ENCODE results near the gene KCNJ15.

KCNJ15 gene

GRCh38 chr21:38286739-38287471 lies 30.1 kb downstream of the KCNJ15 start:
- Histone ChIP-seq H3K4me3 (ENCODE audit: low read depth, low read length) (no peak overlapping the region), H2AFZ (ENCODE audit: low read length, unreplicated experiment) (peak overlapping the region; percentile 69), H3K79me2 (ENCODE audit: control insufficient read depth, insufficient read depth, low read length, unreplicated experiment) (no peaks in the 10 kb centered on the region), H3K27me3 (ENCODE audit: insufficient read depth, low read length) (no peaks in the 10 kb centered on the region), H3K4me1 (ENCODE audit: control insufficient read depth, insufficient read depth, low read length, unreplicated experiment) (peaks cover 66% of the 10 kb centered on the region), H3K36me3 (ENCODE audit: insufficient read depth, low read length) (no peaks in the 10 kb centered on the region), H3K27ac (ENCODE audit: low read depth, low read length) (peak overlapping the region; percentile 81)

- Histone ChIP-seq H3K27ac (ENCODE audit: low read depth, low read length) (peak overlapping the region; percentile 81), H3K36me3 (ENCODE audit: insufficient read depth, low read length) (no peaks in the 10 kb centered on the region), H3K79me2 (ENCODE audit: control insufficient read depth, insufficient read depth, low read length, unreplicated experiment) (no peaks in the 10 kb centered on the region), H2AFZ (ENCODE audit: low read length, unreplicated experiment) (peak overlapping the region; percentile 64), H3K4me3 (ENCODE audit: low read depth, low read length) (no peak overlapping the region), H3K27me3 (ENCODE audit: insufficient read depth, low read length) (no peaks in the 10 kb centered on the region), H3K4me1 (ENCODE audit: control insufficient read depth, insufficient read depth, low read length, unreplicated experiment) (peaks cover 67% of the 10 kb centered on the region)
Observed at GRCh38 chr21:38287476-38287875, 30.7 kb downstream of the KCNJ15 start.

GRCh38 chr21:38289705-38290485 lies 33.1 kb downstream of the KCNJ15 start:
- Histone ChIP-seq H3K27ac (ENCODE audit: low read depth, low read length) (peak overlapping the region; percentile 96), H3K4me1 (ENCODE audit: control insufficient read depth, insufficient read depth, low read length, unreplicated experiment) (peaks cover 73% of the 10 kb centered on the region), H3K36me3 (ENCODE audit: insufficient read depth, low read length) (no peaks in the 10 kb centered on the region), H3K4me3 (ENCODE audit: low read depth, low read length) (no peak overlapping the region), H3K79me2 (ENCODE audit: control insufficient read depth, insufficient read depth, low read length, unreplicated experiment) (no peaks in the 10 kb centered on the region), H3K27me3 (ENCODE audit: insufficient read depth, low read length) (no peaks in the 10 kb centered on the region), H2AFZ (ENCODE audit: low read length, unreplicated experiment) (no peak overlapping the region)

- Histone ChIP-seq H3K4me1 (ENCODE audit: control insufficient read depth, insufficient read depth, low read length, unreplicated experiment) (peaks cover 82% of the 10 kb centered on the region), H3K27ac (ENCODE audit: low read depth, low read length) (peak overlapping the region; percentile 96)
Observed at GRCh38 chr21:38290809-38291208, 34.0 kb downstream of the KCNJ15 start.

GRCh38 chr21:38291874-38292273 lies 35.1 kb downstream of the KCNJ15 start:
- no peak overlapping the region for H3K4me3 ChIP-seq (ENCODE audit: low read depth, low read length)
- no peaks in the 10 kb centered on the region for H3K79me2 ChIP-seq (ENCODE audit: control insufficient read depth, insufficient read depth, low read length, unreplicated experiment)
- H3K4me1 ChIP-seq (ENCODE audit: control insufficient read depth, insufficient read depth, low read length, unreplicated experiment) = peaks cover 84% of the 10 kb centered on the region
- no peak overlapping the region for H2AFZ ChIP-seq (ENCODE audit: low read length, unreplicated experiment)
- peak overlapping the region; percentile 96 for H3K27ac ChIP-seq (ENCODE audit: low read depth, low read length)
- no peaks in the 10 kb centered on the region for H3K36me3 ChIP-seq (ENCODE audit: insufficient read depth, low read length)
- H3K27me3 ChIP-seq (ENCODE audit: insufficient read depth, low read length) = no peaks in the 10 kb centered on the region

More at GRCh38 chr21:38290809-38291208, 34.0 kb downstream of the KCNJ15 start:
- no peak overlapping the region for H2AFZ ChIP-seq (ENCODE audit: low read length, unreplicated experiment)
- no peaks in the 10 kb centered on the region for H3K79me2 ChIP-seq (ENCODE audit: control insufficient read depth, insufficient read depth, low read length, unreplicated experiment)
- H3K36me3 ChIP-seq (ENCODE audit: insufficient read depth, low read length) = no peaks in the 10 kb centered on the region
- H3K4me3 ChIP-seq (ENCODE audit: low read depth, low read length) = no peak overlapping the region
- no peaks in the 10 kb centered on the region for H3K27me3 ChIP-seq (ENCODE audit: insufficient read depth, low read length)

- Histone ChIP-seq H3K4me3 (ENCODE audit: low read depth, low read length) (no peak overlapping the region), H3K27ac (ENCODE audit: low read depth, low read length) (peak overlapping the region; percentile 96), H3K36me3 (ENCODE audit: insufficient read depth, low read length) (no peaks in the 10 kb centered on the region), H2AFZ (ENCODE audit: low read length, unreplicated experiment) (no peak overlapping the region), H3K4me1 (ENCODE audit: control insufficient read depth, insufficient read depth, low read length, unreplicated experiment) (peaks cover 87% of the 10 kb centered on the region), H3K79me2 (ENCODE audit: control insufficient read depth, insufficient read depth, low read length, unreplicated experiment) (no peaks in the 10 kb centered on the region), H3K27me3 (ENCODE audit: insufficient read depth, low read length) (no peaks in the 10 kb centered on the region)
Observed at GRCh38 chr21:38293113-38293512, 36.3 kb downstream of the KCNJ15 start.

GRCh38 chr21:38293765-38294164 lies 37.0 kb downstream of the KCNJ15 start:
- Histone ChIP-seq H3K27ac (ENCODE audit: low read depth, low read length) (peak overlapping the region; percentile 96), H2AFZ (ENCODE audit: low read length, unreplicated experiment) (no peak overlapping the region), H3K79me2 (ENCODE audit: control insufficient read depth, insufficient read depth, low read length, unreplicated experiment) (no peaks in the 10 kb centered on the region), H3K4me1 (ENCODE audit: control insufficient read depth, insufficient read depth, low read length, unreplicated experiment) (peaks cover 88% of the 10 kb centered on the region), H3K4me3 (ENCODE audit: low read depth, low read length) (no peak overlapping the region), H3K36me3 (ENCODE audit: insufficient read depth, low read length) (no peaks in the 10 kb centered on the region), H3K27me3 (ENCODE audit: insufficient read depth, low read length) (no peaks in the 10 kb centered on the region)

GRCh38 chr21:38294609-38295008 lies 37.8 kb downstream of the KCNJ15 start:
- Histone ChIP-seq H3K27ac (ENCODE audit: low read depth, low read length) (peak overlapping the region; percentile 96; the same call in 1 of the 2 replicates), H3K79me2 (ENCODE audit: control insufficient read depth, insufficient read depth, low read length, unreplicated experiment) (no peaks in the 10 kb centered on the region), H3K4me3 (ENCODE audit: low read depth, low read length) (no peak overlapping the region), H3K36me3 (ENCODE audit: insufficient read depth, low read length) (no peaks in the 10 kb centered on the region), H2AFZ (ENCODE audit: low read length, unreplicated experiment) (peak overlapping the region; percentile 1), H3K27me3 (ENCODE audit: insufficient read depth, low read length) (no peaks in the 10 kb centered on the region), H3K4me1 (ENCODE audit: control insufficient read depth, insufficient read depth, low read length, unreplicated experiment) (peaks cover 83% of the 10 kb centered on the region)

GRCh38 chr21:38295997-38296764 lies 39.4 kb downstream of the KCNJ15 start:
- Histone ChIP-seq H3K36me3 (ENCODE audit: insufficient read depth, low read length) (no peaks in the 10 kb centered on the region), H3K4me3 (ENCODE audit: low read depth, low read length) (peak overlapping the region; percentile 34; the same call in 1 of the 2 replicates), H3K27me3 (ENCODE audit: insufficient read depth, low read length) (no peaks in the 10 kb centered on the region), H3K4me1 (ENCODE audit: control insufficient read depth, insufficient read depth, low read length, unreplicated experiment) (peaks cover 86% of the 10 kb centered on the region), H2AFZ (ENCODE audit: low read length, unreplicated experiment) (peak overlapping the region; percentile 51), H3K27ac (ENCODE audit: low read depth, low read length) (peak overlapping the region; percentile 96), H3K79me2 (ENCODE audit: control insufficient read depth, insufficient read depth, low read length, unreplicated experiment) (no peaks in the 10 kb centered on the region)

GRCh38 chr21:38297194-38297631 lies 40.4 kb downstream of the KCNJ15 start:
- no peak overlapping the region for H2AFZ ChIP-seq (ENCODE audit: low read length, unreplicated experiment)
- H3K79me2 ChIP-seq (ENCODE audit: control insufficient read depth, insufficient read depth, low read length, unreplicated experiment) = no peaks in the 10 kb centered on the region
- peaks cover 84% of the 10 kb centered on the region for H3K4me1 ChIP-seq (ENCODE audit: control insufficient read depth, insufficient read depth, low read length, unreplicated experiment)
- H3K4me3 ChIP-seq (ENCODE audit: low read depth, low read length) = no peak overlapping the region
- H3K27me3 ChIP-seq (ENCODE audit: insufficient read depth, low read length) = no peaks in the 10 kb centered on the region
- H3K36me3 ChIP-seq (ENCODE audit: insufficient read depth, low read length) = no peaks in the 10 kb centered on the region
- H3K27ac ChIP-seq (ENCODE audit: low read depth, low read length) = peak overlapping the region; percentile 96

All from ACC112 (cell line).